ENCODE measurements around the gene PSMD3.

Gene PSMD3

GRCh38 chr17:39937447-39937846, 43.2 kb upstream of the PSMD3 start:
- TF ChIP-seq CTCF (conservative IDR thresholded peaks at IDR 0.05; ENCODE audit: low read depth, low read length) = no peak
- Histone ChIP-seq H3K4me3 (IDR thresholded peaks at IDR 0.05; ENCODE audit: insufficient read depth, low read depth, low read length) (no peak overlapping the region), H3K27ac (peak overlapping the region; percentile 94), H3K4me2 (peak overlapping the region; percentile 81), H2AFZ (ENCODE audit: low read depth) (peak overlapping the region; percentile 28), H4K20me1 (ENCODE audit: insufficient read depth) (no peaks in the 10 kb centered on the region), H3K9ac (peak overlapping the region; percentile 85), H3K27me3 (ENCODE audit: insufficient read depth, low read depth) (no peaks in the 10 kb centered on the region), H3K4me1 (ENCODE audit: low read depth, poor library complexity, severe bottlenecking) (peaks cover 75% of the 10 kb centered on the region), H3K36me3 (ENCODE audit: insufficient read depth) (no peaks in the 10 kb centered on the region), H3K79me2 (ENCODE audit: insufficient read depth, low read depth) (no peaks in the 10 kb centered on the region)

DNA sequence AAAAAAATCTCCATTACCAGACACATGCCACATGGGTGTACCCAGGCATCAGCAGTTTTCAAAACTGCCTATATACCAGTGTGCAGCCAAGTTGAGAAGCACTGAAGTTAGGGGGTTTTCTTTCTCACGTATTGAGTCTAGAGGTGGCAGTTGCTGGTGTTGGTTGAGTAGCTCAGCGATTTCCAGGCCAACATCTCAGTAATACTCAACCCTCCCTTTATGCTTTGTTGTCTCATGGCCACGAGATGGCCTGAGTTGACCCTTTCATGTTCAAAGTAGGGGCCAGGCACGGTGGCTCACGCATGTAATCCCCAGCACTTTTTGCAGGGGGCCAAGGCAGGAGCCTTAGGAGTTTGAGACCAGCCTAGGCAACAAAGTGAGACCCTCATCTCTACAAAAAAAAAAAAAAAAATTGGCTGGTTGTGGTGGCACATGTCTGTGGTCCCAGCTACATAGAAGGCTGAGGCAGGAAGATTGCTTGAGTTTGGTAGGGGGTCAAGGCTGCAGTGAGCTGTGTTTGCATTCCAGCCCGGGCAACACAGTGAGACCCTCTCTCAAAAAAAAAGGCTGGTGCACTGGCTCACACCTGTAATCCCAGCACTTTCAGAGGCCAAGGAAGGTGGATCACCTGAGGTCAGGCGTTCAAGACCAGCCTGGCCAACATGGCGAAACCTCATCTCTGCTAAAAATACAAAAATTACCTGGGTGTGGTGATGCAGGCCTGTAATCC, 42.3 kb upstream of the PSMD3 start:
- peak overlapping the region; percentile 28 for H2AFZ ChIP-seq (ENCODE audit: low read depth)
- no peaks in the 10 kb centered on the region for H3K36me3 ChIP-seq (ENCODE audit: insufficient read depth)
- H3K4me3 ChIP-seq (IDR thresholded peaks at IDR 0.05; ENCODE audit: insufficient read depth, low read depth, low read length) = no peak overlapping the region
- H3K9ac ChIP-seq = peak overlapping the region; percentile 85
- TF ChIP-seq CTCF (conservative IDR thresholded peaks at IDR 0.05; ENCODE audit: low read depth, low read length) = 0 out of 2 replicates have a peak, but pooled peaks have one; percentile 33
- H3K4me2 ChIP-seq = peak overlapping the region; percentile 81
- no peaks in the 10 kb centered on the region for H3K79me2 ChIP-seq (ENCODE audit: insufficient read depth, low read depth)
- H4K20me1 ChIP-seq (ENCODE audit: insufficient read depth) = no peaks in the 10 kb centered on the region
- H3K27me3 ChIP-seq (ENCODE audit: insufficient read depth, low read depth) = no peaks in the 10 kb centered on the region
- H3K27ac ChIP-seq = peak overlapping the region; percentile 94
- H3K4me1 ChIP-seq (ENCODE audit: low read depth, poor library complexity, severe bottlenecking) = peaks cover 76% of the 10 kb centered on the region

DNA sequence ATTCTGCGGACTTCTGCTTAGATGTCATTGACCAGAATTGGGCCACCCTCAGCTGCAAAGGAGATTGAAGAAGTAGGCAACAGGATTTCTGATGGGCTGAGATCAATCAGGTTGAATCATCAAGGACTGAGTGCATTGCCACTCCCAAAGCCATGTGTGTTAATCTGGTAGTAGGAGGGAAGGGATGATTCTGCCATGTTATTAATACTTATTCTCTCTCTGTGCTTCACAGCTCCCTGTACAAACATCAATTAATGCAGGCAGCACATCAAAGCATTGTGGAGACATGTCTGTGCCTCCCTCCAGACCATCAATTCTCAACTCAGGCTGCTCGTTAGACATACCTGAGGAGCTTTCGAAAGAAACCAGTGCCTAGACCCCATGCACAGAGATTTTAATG, 41.5 kb upstream of the PSMD3 start:
- TF ChIP-seq CTCF (conservative IDR thresholded peaks at IDR 0.05; ENCODE audit: low read depth, low read length) = no peak
- Histone ChIP-seq H3K4me1 (ENCODE audit: low read depth, poor library complexity, severe bottlenecking) (peaks cover 70% of the 10 kb centered on the region), H3K27me3 (ENCODE audit: insufficient read depth, low read depth) (no peaks in the 10 kb centered on the region), H3K36me3 (ENCODE audit: insufficient read depth) (no peaks in the 10 kb centered on the region), H3K4me2 (peak overlapping the region; percentile 81), H2AFZ (ENCODE audit: low read depth) (peak overlapping the region; percentile 5; the same call in 1 of the 2 replicates), H4K20me1 (ENCODE audit: insufficient read depth) (no peaks in the 10 kb centered on the region), H3K79me2 (ENCODE audit: insufficient read depth, low read depth) (no peaks in the 10 kb centered on the region), H3K4me3 (IDR thresholded peaks at IDR 0.05; ENCODE audit: insufficient read depth, low read depth, low read length) (no peak overlapping the region), H3K9ac (peak overlapping the region; percentile 85; the same call in 1 of the 2 replicates), H3K27ac (peak overlapping the region; percentile 94)

DNA sequence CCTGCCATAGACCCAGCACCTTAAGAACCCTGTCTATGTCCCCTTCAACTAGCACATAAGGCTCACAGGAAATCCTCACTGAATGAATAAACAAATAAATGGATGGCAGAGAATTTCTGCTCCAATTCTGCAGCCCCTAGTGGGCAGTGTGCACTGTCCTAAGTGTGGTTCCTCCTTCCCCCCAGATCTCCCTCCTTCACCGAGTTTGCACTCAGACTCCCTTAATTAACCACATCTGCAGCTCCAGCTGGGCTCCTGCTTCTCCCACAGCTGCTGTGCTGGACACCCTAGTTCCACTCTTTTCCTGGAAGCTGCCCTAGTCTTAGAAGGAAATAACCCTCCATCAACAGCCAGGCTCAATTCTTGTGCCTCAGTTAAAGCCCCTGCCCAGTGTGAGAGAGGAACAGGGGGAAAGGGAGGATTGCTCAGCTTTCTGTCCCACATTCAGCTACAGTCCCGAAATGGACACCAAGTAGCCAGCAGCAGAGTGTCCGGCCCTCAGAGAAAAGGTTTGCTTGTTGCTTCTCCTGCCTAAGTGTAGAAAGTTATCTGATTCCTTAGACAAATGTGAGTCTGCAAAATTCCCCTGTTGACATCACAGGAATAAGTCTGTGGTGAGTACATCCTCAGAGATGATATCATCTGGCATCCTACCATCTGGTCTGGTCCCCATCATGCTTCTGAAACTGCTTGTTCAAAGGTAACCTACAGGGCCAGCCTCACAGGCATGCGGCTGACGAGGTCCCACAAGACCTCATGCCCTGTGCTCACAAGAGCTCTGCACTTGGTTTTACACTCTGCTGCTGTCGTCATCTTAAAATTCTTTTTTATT, 40.8 kb upstream of the PSMD3 start:
- Histone ChIP-seq H3K4me2 (peak overlapping the region; percentile 81), H4K20me1 (ENCODE audit: insufficient read depth) (no peaks in the 10 kb centered on the region), H3K27me3 (ENCODE audit: insufficient read depth, low read depth) (no peaks in the 10 kb centered on the region), H3K27ac (peak overlapping the region; percentile 94), H3K9ac (peak overlapping the region; percentile 85), H3K79me2 (ENCODE audit: insufficient read depth, low read depth) (no peaks in the 10 kb centered on the region), H2AFZ (ENCODE audit: low read depth) (peak overlapping the region; percentile 34), H3K4me1 (ENCODE audit: low read depth, poor library complexity, severe bottlenecking) (peaks cover 67% of the 10 kb centered on the region), H3K36me3 (ENCODE audit: insufficient read depth) (no peaks in the 10 kb centered on the region), H3K4me3 (IDR thresholded peaks at IDR 0.05; ENCODE audit: insufficient read depth, low read depth, low read length) (no peak overlapping the region)
- peak; percentile 76 for TF ChIP-seq CTCF (conservative IDR thresholded peaks at IDR 0.05; ENCODE audit: low read depth, low read length)
